B cell (primary cell): ENCODE data around the gene TPST2. TPM values are rescaled to one million over a fixed set of nuclear protein-coding genes. Genes with fewer than 3 reads are reported as not detected.

Source experiments
- ATAC-seq: fragments of 200-7000 bp; cut with Tn5 transposase; one replicate; pipeline ENCODE4 v1.10.0; 2021; ENCODE audit warnings: low read depth, mild to moderate bottlenecking, moderate number of reproducible peaks, moderate library complexity
- CTCF ChIA-PET: fragments of 350-600 bp; sonication (Branson Sonifier 250); formaldehyde crosslinking; loops from one replicate; lab custom pipeline; 2021; ENCODE audit warnings: antibody characterized with exemption, inconsistent platforms; lab: Charles Lee
- POLR2A ChIA-PET: fragments of 350-600 bp; sonication (Branson Sonifier 250); formaldehyde crosslinking; loops from one replicate; lab custom pipeline; 2021; ENCODE audit warnings: antibody characterized with exemption; lab: Charles Lee
- DNase-seq: peaks from one replicate; pipeline ENCODE4 v3.0.0; 2013
- H2AFZ ChIP-seq: 2 replicates; pipeline ENCODE4 v1.6.1; 2012; ENCODE audit warnings: mild to moderate bottlenecking, low read depth, low read length; ENCODE audit not compliant: insufficient read depth, poor library complexity, severe bottlenecking
- H3K27ac ChIP-seq, 2 donors: 1 replicate in 1 of 2; 2 replicates in 1 of 2; pipeline ENCODE4 v1.5.1; 2012 to 2013; ENCODE audit warnings: low read length in 2 of 2, mild to moderate bottlenecking in 2 of 2, moderate library complexity in 1 of 2
- H3K27me3 ChIP-seq, 4 experiments: fragments of 200-600 bp in 1 of 4; sonication (generic) in 1 of 4; replicated peaks in 1 of 4; 1 replicate in 2 of 4; 2 replicates in 2 of 4; pipeline versions ENCODE4 v1.6.1 to v1.7.0; 2013 to 2016; ENCODE audit warnings: low read length in 3 of 4, mild to moderate bottlenecking in 2 of 4, mixed read lengths in 1 of 4, moderate library complexity in 1 of 4; ENCODE audit not compliant: insufficient read depth in 4 of 4, control insufficient read depth in 3 of 4; ENCODE audit errors: control extremely low read depth in 1 of 4
- H3K36me3 ChIP-seq, 2 experiments: replicated peaks in 1 of 2; 1 replicate in 1 of 2; 2 replicates in 1 of 2; pipeline versions ENCODE4 v1.6.1 to v1.7.1; 2013; ENCODE audit warnings: low read length in 1 of 2; ENCODE audit not compliant: insufficient read depth in 2 of 2, control insufficient read depth in 1 of 2; ENCODE audit errors: control extremely low read depth in 1 of 2, extremely low read depth in 1 of 2
- H3K4me1 ChIP-seq, 2 donors: fragments of 200-600 bp in 1 of 2; sonication (generic) in 1 of 2; 1 replicate in 1 of 2; 2 replicates in 1 of 2; pipeline versions ENCODE4 v1.5.1 to v1.6.1; 2013 to 2017; ENCODE audit warnings: low read length in 2 of 2; ENCODE audit not compliant: control insufficient read depth in 2 of 2, insufficient read depth in 2 of 2
- H3K4me2 ChIP-seq: replicated peaks from 2 replicates; pipeline ENCODE3; 2012; ENCODE audit warnings: mild to moderate bottlenecking, low read depth, low read length; ENCODE audit not compliant: poor library complexity, severe bottlenecking
- H3K4me3 ChIP-seq, 5 experiments: fragments of 200-600 bp in 1 of 5; sonication (generic) in 1 of 5; 1 replicate in 3 of 5; 2 replicates in 2 of 5; pipeline versions ENCODE4 v1.5.1 to v1.7.0; 2011 to 2016; ENCODE audit warnings: low read length in 4 of 5, mild to moderate bottlenecking in 4 of 5, low read depth in 2 of 5, control low read depth in 1 of 5, moderate library complexity in 1 of 5; ENCODE audit not compliant: insufficient read depth in 1 of 5; ENCODE audit errors: control extremely low read depth in 1 of 5, extremely low read depth in 1 of 5
- H3K79me2 ChIP-seq: fragments of 200-600 bp; sonication (generic); one replicate; pipeline ENCODE4 v1.6.0; 2016; ENCODE audit warnings: low read length; ENCODE audit not compliant: control insufficient read depth, insufficient read depth
- H3K9ac ChIP-seq: fragments of 200-600 bp; sonication (generic); 2 replicates; pipeline ENCODE4 v1.6.1; 2017; ENCODE audit warnings: mild to moderate bottlenecking, low read length, moderate library complexity
- H3K9me3 ChIP-seq, 3 donors: one replicate each; pipeline versions ENCODE4 v1.6.1 to v1.7.1; 2013; ENCODE audit warnings: low read length in 2 of 3; ENCODE audit not compliant: control insufficient read depth in 2 of 3, insufficient read depth in 1 of 3; ENCODE audit errors: control extremely low read depth in 1 of 3
- H4K20me1 ChIP-seq: 2 replicates; pipeline ENCODE4 v1.6.0; 2012; ENCODE audit warnings: mild to moderate bottlenecking, low read length; ENCODE audit not compliant: insufficient read depth, control insufficient read depth, poor library complexity, severe bottlenecking
- H3K27ac Mint-ChIP-seq: one replicate; pipeline ENCODE4 v1.8.0; 2021; ENCODE audit warnings: mixed read lengths
- H3K27me3 Mint-ChIP-seq: one replicate; pipeline ENCODE4 v1.8.0; 2021; ENCODE audit warnings: mixed read lengths
- H3K4me1 Mint-ChIP-seq: one replicate; pipeline ENCODE4 v1.8.0; 2021; ENCODE audit warnings: mixed read lengths
- H3K4me3 Mint-ChIP-seq: one replicate; pipeline ENCODE4 v1.8.0; 2021; ENCODE audit warnings: mixed read lengths
- H3K9me3 Mint-ChIP-seq: one replicate; pipeline ENCODE4 v1.8.0; 2022; ENCODE audit warnings: mixed read lengths; ENCODE audit not compliant: insufficient read depth
- EZH2 ChIP-seq: IDR thresholded peaks from 2 replicates; pipeline ENCODE4 v1.6.1; 2012; ENCODE audit warnings: borderline replicate concordance, low read depth, mild to moderate bottlenecking, moderate library complexity, low read length; ENCODE audit not compliant: insufficient read depth, poor library complexity, severe bottlenecking
- WGBS: methylation state at CpG from one replicate; pipeline ENCODE4 v1.1.5; 2013; ENCODE audit warnings: missing lambda C conversion rate; ENCODE audit not compliant: insufficient coverage; 5-methylcytosine and 5-hydroxymethylcytosine counted together
- intact Hi-C: fragments of 100-400 bp; cut with micrococcal nuclease; formaldehyde crosslinking; loops from one replicate; pipeline ENCODE4 v1.10.0; 2022
- polyA plus RNA-seq: library from polyadenylated mRNA; depleted of rRNA; stranded (reverse); fragments of >200 nt; gene quantifications from 2 replicates; pipeline ENCODE4 v1.2.3, GENCODE V29; 2012
- total RNA-seq, 2 donors: library from RNA; stranded (reverse); fragments of 120-200 nt in 1 of 2; gene quantifications; 1 replicate in 1 of 2; 2 replicates in 1 of 2; pipeline versions ENCODE4 v1.2.3 to v1.2.4, GENCODE V29; 2013 to 2022
- TF ChIP-seq, protein P1 (sequence below): fragments of 200-600 bp; IDR thresholded peaks from one replicate; pipeline ENCODE4 v1.8.0; 2022; ENCODE audit warnings: antibody characterized with exemption, mild to moderate bottlenecking

TPST2 gene
- total and polyA plus RNA-seq, 2 donors (not counting 1 experiment from before 2014, with no cell fraction given): 16.6 to 43.1 TPM

DNA sequence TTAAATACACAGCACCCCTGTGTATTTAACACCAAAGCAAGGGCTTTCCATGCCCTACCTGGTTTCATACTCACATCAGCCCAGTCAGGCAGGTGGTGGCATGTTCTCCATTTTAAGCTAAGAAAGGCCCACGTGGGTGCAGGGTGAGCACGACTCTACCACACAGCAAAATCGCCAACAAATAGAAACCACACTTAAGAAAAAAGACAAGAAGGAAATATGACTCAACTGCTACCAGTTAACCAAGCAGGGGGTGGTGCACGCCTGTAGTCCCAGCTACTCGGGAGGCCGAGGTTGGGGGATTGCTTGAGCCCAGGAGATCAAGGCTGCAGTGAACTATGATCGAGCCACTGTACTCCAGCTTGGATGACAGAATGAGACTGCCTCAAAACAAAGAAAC, 42.5 kb downstream of the TPST2 start:
- no peak for TF ChIP-seq EZH2
- TF ChIP-seq, protein P1, sequence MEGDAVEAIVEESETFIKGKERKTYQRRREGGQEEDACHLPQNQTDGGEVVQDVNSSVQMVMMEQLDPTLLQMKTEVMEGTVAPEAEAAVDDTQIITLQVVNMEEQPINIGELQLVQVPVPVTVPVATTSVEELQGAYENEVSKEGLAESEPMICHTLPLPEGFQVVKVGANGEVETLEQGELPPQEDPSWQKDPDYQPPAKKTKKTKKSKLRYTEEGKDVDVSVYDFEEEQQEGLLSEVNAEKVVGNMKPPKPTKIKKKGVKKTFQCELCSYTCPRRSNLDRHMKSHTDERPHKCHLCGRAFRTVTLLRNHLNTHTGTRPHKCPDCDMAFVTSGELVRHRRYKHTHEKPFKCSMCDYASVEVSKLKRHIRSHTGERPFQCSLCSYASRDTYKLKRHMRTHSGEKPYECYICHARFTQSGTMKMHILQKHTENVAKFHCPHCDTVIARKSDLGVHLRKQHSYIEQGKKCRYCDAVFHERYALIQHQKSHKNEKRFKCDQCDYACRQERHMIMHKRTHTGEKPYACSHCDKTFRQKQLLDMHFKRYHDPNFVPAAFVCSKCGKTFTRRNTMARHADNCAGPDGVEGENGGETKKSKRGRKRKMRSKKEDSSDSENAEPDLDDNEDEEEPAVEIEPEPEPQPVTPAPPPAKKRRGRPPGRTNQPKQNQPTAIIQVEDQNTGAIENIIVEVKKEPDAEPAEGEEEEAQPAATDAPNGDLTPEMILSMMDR: no peak
- Mint-ChIP-seq H3K4me1 (peaks cover 23% of the 10 kb centered on the region), H3K4me3 (no peak overlapping the region), H3K27ac (no peak overlapping the region), H3K27me3 (no peaks in the 10 kb centered on the region), H3K9me3 (no peaks in the 10 kb centered on the region)
- Histone ChIP-seq H3K4me3 (no peak overlapping the region), H3K9ac (no peak overlapping the region), H3K9me3 (no peaks in the 10 kb centered on the region), H4K20me1 (peaks cover 6% of the 10 kb centered on the region), H2AFZ (no peak overlapping the region), H3K27me3 (no peaks in the 10 kb centered on the region), H3K36me3 (peaks cover 0 to 3% of the 10 kb centered on the region in 2 experiments), H3K4me2 (no peak overlapping the region), H3K79me2 (peaks cover 48% of the 10 kb centered on the region), H3K27ac (no peak overlapping the region), H3K4me1 (peaks cover 6 to 24% of the 10 kb centered on the region in 2 donors)
- 83% methylated on average over 7 of the region's 7 CpGs for WGBS
- intact Hi-C loops: no loop called here
- ChIA-PET POLR2A (no interaction called here), CTCF (interaction anchor here (0.7 kb wide), 1 partner anchor 102 kb away, joined by 4 read pairs; no protein-coding TSS in a partner anchor)
- ATAC-seq (no peak), DNase-seq (no peak)

DNA sequence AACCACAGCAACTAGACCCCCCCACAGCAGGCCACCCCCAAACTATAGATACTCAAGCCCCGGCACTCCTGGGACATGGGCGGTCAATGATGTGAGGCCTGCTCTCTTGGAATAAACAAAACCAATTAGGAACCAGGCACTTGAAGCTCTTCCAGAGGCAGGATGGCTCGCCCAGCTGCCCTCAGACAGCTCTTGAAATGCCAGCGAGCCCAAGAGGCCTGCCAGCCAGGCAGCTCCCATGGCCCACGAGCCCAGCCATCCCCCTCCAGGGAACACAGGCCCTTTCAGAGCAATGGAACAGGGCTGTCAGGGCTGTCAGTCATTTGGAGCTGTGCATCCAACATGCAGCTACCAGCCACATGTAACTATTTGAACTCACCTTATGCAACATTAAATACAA, 43.6 kb downstream of the TPST2 start:
- H3K4me1 ChIP-seq: peaks cover 6 to 26% of the 10 kb centered on the region in 2 donors
- CTCF ChIA-PET: no interaction called here
- H3K9me3 Mint-ChIP-seq: no peaks in the 10 kb centered on the region
- DNase-seq (no peak), ATAC-seq (no peak)
- H3K4me1 Mint-ChIP-seq: peaks cover 25% of the 10 kb centered on the region
- 95% methylated on average over 5 of the region's 5 CpGs for whole genome bisulfite sequencing
- H4K20me1 ChIP-seq: peaks cover 6% of the 10 kb centered on the region
- H3K4me2 ChIP-seq: no peak overlapping the region
- no peak overlapping the region for H3K9ac ChIP-seq
- H3K27ac Mint-ChIP-seq: no peak overlapping the region
- H3K4me3 ChIP-seq: no peak overlapping the region
- TF ChIP-seq EZH2: no peak
- TF ChIP-seq, protein P1: no peak
- peaks cover 39% of the 10 kb centered on the region for H3K79me2 ChIP-seq
- no peaks in the 10 kb centered on the region for H3K27me3 ChIP-seq
- H3K36me3 ChIP-seq: peaks cover 0 to 3% of the 10 kb centered on the region in 2 experiments
- H3K27me3 Mint-ChIP-seq: no peaks in the 10 kb centered on the region
- POLR2A ChIA-PET: interaction anchor here (1.9 kb wide), 1 partner anchor 11 kb away, joined by 6 read pairs; no protein-coding TSS in a partner anchor
- H2AFZ ChIP-seq: no peak overlapping the region
- no peak overlapping the region for H3K27ac ChIP-seq
- H3K4me3 Mint-ChIP-seq: no peak overlapping the region
- intact Hi-C loops: no loop called here
- H3K9me3 ChIP-seq: no peaks in the 10 kb centered on the region
